Measurements from ENCODE around the gene BASP1. TPM values are rescaled to one million over a fixed set of nuclear protein-coding genes. Genes with fewer than 3 reads are reported as not detected.

BASP1 gene
- total RNA-seq, 1 experiment from 2014 or later: 0.34 TPM

DNA sequence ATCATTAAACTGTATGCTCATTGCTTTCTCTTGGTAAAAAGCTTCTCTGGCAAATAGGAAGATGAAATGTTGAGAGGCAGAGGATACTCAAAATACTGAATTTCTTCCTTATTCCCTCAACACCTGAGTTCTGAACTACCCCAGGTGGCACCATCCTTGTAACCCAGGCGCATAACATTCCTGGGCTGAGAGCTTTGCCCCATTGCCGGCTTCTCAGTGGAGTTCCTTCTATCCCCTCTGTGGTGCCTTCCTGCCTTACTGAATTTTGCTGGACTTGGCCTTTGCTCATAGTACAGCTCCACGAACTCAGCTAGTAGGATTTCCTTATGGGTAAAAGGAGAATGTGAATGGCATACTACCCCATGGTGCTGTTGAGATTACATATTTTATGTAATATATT, 54.7 kb downstream of the BASP1 start:
- DNase-seq (ENCODE audit: low read depth, low spot score) (no peak), ATAC-seq (no peak)
- intact Hi-C loops (cut with micrococcal nuclease): no loop called here
- Histone ChIP-seq H3K36me3 (ENCODE audit: control insufficient read depth in 1 of 2, insufficient read depth in 2 of 2, low read length in 2 of 2) (no peaks in the 10 kb centered on the region), H3K9me3 (ENCODE audit: control insufficient read depth in 1 of 2, insufficient read depth in 1 of 2, low read depth in 1 of 2, low read length in 2 of 2) (no peaks in the 10 kb centered on the region), H3K79me2 (ENCODE audit: insufficient read depth, low read length) (no peaks in the 10 kb centered on the region), H3K27me3 (ENCODE audit: insufficient read depth, low read length) (no peaks in the 10 kb centered on the region), H3K4me2 (ENCODE audit: low read length) (no peak overlapping the region), H2AFZ (ENCODE audit: low read depth, low read length, poor library complexity, severe bottlenecking) (no peak overlapping the region), H3K9me2 (ENCODE audit: insufficient read depth) (no peaks in the 10 kb centered on the region), H3K27ac (ENCODE audit: low read depth, low read length) (no peak overlapping the region), H3K9ac (ENCODE audit: low read length) (no peak overlapping the region), H3K4me1 (ENCODE audit: control insufficient read depth in 1 of 2, insufficient read depth in 2 of 2, low read length in 2 of 2) (no peaks in the 10 kb centered on the region), H4K20me1 (ENCODE audit: insufficient read depth) (no peaks in the 10 kb centered on the region), H3K4me3 (replicated peaks in 1 of 2; ENCODE audit: low read depth in 1 of 2, low read length in 2 of 2) (no peak overlapping the region)
- TF ChIP-seq, protein P1, sequence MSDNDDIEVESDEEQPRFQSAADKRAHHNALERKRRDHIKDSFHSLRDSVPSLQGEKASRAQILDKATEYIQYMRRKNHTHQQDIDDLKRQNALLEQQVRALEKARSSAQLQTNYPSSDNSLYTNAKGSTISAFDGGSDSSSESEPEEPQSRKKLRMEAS (IDR thresholded peaks at IDR 0.05): no peak
- no peak for TF ChIP-seq JUND (IDR thresholded peaks at IDR 0.05)
- TF ChIP-seq ZNF274 (IDR thresholded peaks at IDR 0.05; ENCODE audit: low read depth, low read length): no peak
- no peak for TF ChIP-seq POLR2AphosphoS5 (IDR thresholded peaks at IDR 0.05; ENCODE audit: low read depth, low read length)
- no peak for TF ChIP-seq EZH2phosphoT487 (IDR thresholded peaks at IDR 0.05; ENCODE audit: borderline replicate concordance)
- TF ChIP-seq, protein P2, sequence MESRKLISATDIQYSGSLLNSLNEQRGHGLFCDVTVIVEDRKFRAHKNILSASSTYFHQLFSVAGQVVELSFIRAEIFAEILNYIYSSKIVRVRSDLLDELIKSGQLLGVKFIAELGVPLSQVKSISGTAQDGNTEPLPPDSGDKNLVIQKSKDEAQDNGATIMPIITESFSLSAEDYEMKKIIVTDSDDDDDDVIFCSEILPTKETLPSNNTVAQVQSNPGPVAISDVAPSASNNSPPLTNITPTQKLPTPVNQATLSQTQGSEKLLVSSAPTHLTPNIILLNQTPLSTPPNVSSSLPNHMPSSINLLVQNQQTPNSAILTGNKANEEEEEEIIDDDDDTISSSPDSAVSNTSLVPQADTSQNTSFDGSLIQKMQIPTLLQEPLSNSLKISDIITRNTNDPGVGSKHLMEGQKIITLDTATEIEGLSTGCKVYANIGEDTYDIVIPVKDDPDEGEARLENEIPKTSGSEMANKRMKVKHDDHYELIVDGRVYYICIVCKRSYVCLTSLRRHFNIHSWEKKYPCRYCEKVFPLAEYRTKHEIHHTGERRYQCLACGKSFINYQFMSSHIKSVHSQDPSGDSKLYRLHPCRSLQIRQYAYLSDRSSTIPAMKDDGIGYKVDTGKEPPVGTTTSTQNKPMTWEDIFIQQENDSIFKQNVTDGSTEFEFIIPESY (IDR thresholded peaks at IDR 0.05; ENCODE audit: extremely low read depth, insufficient replicate concordance, low read length): no peak
- no peak for TF ChIP-seq FOSL1 (IDR thresholded peaks at IDR 0.05; ENCODE audit: low read depth)
- TF ChIP-seq SIN3A (IDR thresholded peaks at IDR 0.05; ENCODE audit: low read depth): no peak
- TF ChIP-seq CEBPB (IDR thresholded peaks at IDR 0.05; ENCODE audit: low read depth): no peak
- TF ChIP-seq, protein P3, sequence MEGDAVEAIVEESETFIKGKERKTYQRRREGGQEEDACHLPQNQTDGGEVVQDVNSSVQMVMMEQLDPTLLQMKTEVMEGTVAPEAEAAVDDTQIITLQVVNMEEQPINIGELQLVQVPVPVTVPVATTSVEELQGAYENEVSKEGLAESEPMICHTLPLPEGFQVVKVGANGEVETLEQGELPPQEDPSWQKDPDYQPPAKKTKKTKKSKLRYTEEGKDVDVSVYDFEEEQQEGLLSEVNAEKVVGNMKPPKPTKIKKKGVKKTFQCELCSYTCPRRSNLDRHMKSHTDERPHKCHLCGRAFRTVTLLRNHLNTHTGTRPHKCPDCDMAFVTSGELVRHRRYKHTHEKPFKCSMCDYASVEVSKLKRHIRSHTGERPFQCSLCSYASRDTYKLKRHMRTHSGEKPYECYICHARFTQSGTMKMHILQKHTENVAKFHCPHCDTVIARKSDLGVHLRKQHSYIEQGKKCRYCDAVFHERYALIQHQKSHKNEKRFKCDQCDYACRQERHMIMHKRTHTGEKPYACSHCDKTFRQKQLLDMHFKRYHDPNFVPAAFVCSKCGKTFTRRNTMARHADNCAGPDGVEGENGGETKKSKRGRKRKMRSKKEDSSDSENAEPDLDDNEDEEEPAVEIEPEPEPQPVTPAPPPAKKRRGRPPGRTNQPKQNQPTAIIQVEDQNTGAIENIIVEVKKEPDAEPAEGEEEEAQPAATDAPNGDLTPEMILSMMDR (IDR thresholded peaks at IDR 0.05 in 2 of 3, conservative IDR thresholded peaks at IDR 0.05 in 1 of 3; ENCODE audit: borderline replicate concordance in 1 of 3, insufficient read depth in 1 of 3, low read depth in 2 of 3, low read length in 2 of 3): no peak
- TF ChIP-seq, protein P4, sequence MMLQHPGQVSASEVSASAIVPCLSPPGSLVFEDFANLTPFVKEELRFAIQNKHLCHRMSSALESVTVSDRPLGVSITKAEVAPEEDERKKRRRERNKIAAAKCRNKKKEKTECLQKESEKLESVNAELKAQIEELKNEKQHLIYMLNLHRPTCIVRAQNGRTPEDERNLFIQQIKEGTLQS (IDR thresholded peaks at IDR 0.05): no peak
- no peak for TF ChIP-seq SP1 (IDR thresholded peaks at IDR 0.05; ENCODE audit: low read depth)
- no peak for TF ChIP-seq SRF (IDR thresholded peaks at IDR 0.05; ENCODE audit: low read depth)
- no peak for TF ChIP-seq YY1 (IDR thresholded peaks at IDR 0.05; ENCODE audit: extremely low read depth, insufficient replicate concordance, low read depth, low read length)
- TF ChIP-seq ELF1 (IDR thresholded peaks at IDR 0.05; ENCODE audit: borderline replicate concordance, low read depth): no peak
- no peak for TF ChIP-seq POLR2A (IDR thresholded peaks at IDR 0.05; ENCODE audit: borderline replicate concordance, extremely low read depth, insufficient read depth, insufficient read length)
- ChIA-PET CTCF (no interaction called here), POLR2A (no interaction called here), RAD21 (ENCODE audit: low non-redundant PET in 1 of 2, low total read pairs in 2 of 2, uncharacterized antibody in 2 of 2, unreplicated experiment in 2 of 2) (no interaction called here)
- BruUV-seq (replicated peaks): no TSS peak
